Occipital lobe (tissue), 2 donors: ENCODE data around the gene ZNF184. TPM values are rescaled to one million over a fixed set of nuclear protein-coding genes. Genes with fewer than 3 reads are reported as not detected.

Experiments
- DNase-seq: peaks from one replicate; lab custom pipeline; 2025; lab: John Stamatoyannopoulos, UW
- total RNA-seq: library from RNA; depleted of rRNA; stranded (reverse); fragments of >200 nt; gene quantifications from one replicate; pipeline ENCODE4 v1.2.3, GENCODE V29; 2014

Gene ZNF184
- total RNA-seq, 1 donor from 2014 or later: 30.3 TPM

DNA sequence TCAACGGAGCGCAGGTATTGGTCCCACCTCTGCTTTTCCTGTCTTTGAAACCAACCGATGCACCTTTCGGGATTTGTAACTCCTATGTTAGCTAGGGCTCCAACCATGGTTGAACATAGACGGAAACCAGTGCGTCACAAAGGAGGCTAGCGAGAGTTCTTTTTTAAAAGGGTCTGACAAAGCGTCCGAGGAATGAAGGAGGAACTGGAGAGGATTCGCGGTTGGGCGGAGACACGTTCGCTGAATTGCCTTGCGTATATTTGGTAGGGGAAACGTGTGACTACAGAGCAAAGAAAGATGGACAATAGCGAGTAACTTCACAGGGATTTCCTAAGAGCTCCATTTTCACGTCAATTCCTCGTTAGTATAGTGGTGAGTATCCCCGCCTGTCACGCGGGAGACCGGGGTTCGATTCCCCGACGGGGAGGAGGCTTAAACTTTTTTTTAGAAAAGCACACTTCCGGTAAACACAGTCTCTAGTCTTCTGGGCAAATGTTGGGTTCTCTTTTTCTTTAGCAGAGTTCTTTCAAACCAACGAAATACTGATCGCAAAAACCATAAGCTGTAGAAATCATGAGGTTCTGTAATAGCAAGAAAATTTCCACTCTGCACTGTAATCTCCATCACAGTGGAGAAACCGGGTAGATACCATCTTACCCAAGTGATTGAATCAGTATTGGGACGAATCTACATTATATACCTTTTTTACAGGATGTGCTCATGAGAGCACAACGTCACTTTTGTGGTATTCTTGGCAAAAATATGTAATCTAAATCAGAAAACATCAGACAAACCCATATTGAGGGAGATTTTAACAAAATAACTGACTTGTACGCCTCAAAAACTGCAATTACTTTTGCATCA lies 6.6 kb upstream of the ZNF184 start:
- DNase-seq: peak; percentile 53

DNA sequence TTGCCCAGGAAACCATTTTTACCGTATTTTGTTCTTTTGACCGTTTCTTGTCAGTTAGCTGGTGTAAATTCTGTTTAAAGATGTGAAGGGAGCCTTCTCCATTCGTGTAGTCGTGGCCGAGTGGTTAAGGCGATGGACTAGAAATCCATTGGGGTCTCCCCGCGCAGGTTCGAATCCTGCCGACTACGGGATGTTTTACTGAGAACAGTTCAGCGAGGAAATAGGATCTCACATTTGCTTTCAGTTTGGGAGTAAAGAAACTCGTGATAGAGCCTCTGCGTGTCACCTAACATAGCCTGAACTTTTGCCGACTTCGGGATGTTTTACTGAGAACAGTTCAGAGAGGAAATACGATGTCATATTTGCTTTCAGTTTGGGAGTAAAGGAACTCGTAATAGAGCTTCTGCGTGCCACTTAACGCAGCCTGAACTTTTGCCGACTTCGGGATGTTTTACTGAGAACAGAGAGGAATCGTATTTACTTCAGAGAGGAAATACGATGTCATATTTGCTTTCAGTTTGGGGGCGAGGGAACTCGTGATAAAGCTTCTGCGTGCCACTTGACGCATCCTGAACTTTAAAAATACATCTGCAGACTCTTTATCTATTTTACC lies 5.9 kb upstream of the ZNF184 start:
- peak; percentile 80 for DNase-seq

DNA sequence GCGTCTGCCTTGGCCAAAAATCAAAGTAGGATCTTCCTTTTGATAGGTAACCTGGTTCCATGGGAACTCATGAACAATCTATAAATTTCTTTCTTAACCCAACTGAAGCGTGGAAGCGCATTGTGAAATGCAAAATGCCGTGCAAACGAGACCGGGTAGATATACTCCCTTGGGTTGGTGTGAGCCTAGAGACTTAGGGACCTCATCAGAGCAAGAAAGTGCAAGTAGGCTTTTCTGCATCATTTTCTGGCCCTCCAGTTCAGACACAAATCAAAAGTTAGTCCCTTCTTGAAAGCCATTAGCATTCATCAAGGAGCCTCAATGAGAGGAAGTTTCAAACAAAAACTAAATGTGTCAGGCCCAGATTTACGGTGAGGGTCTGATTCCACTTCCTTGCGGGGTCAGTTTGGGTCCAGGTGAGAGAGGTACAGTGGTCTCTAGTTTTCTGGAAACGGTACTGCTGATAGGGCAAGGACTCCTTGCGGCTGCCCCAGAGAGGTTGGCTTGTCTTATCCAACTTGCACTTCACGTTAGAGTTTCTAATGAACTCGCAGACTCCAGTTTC lies 5.3 kb upstream of the ZNF184 start:
- no peak for DNase-seq

DNA sequence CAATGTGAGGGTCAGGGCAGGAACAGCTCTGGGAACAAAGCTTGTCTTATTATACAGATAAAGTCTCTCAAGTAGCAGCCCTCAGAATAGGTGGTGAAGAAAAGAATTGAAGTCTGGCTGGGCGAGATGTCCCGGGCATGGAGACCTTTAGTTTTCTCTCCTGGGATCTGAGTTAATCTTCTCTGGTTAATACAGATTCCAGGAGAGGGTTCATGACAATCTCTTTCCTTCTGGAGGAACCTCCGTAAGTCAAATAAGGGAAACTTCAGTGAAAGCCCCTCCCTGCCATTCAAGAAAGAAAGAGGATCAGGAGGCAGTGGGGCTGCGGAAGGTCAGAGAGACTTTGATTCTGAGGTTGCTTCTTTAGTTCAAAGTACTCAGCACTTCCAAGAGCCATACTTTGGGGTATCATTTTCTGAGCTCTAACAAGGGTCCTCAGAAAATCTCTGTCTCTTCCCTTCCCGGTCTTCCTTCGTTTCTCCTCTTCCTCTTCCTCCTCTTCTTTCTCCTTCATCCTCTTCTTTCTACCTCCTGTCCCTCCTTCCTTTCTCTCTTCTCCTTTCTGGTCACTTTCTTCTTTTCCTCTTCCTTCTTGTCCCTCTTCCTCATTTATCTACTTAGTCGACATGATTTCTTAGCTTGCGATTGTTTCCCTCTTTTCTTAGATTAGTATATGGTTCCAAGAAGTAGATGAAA lies 4.6 kb upstream of the ZNF184 start:
- DNase-seq: no peak

DNA sequence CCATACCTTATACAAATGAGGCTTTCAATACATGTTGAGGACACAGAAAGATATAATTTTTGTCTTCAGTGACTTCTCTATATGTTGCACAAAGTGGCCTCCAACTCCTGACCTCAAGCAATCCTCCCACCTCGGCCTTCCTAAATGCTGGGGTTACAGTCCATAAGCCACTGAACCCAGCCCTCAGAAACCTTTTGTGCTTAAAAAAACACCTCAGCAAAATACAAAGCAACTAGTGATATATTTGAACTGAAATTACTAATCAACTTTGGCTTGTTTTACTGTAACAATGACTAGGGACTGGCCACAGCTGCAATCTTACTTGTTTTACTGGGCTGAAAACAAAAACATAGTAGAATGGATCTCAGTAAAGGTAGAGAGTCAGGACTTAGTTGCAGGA lies 3.2 kb upstream of the ZNF184 start:
- no peak for DNase-seq

DNA sequence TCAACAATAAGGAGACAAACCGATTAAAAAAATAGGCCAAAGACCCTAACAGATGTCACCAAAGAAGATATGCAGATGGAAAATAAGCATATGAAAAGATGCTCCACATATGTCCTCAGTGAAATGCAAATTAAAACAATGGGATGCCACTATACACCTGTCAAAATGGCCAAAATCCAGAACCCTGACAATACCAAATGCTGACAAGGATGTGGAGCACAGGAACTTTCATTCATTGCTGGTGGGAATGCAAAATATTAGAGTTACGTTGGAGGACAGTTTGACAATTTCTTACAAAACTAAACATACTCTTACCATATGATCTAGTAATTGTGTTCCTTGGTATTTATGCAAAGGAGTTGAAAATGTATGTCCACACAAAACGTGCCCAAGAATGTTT lies 1.8 kb upstream of the ZNF184 start:
- no peak for DNase-seq

DNA sequence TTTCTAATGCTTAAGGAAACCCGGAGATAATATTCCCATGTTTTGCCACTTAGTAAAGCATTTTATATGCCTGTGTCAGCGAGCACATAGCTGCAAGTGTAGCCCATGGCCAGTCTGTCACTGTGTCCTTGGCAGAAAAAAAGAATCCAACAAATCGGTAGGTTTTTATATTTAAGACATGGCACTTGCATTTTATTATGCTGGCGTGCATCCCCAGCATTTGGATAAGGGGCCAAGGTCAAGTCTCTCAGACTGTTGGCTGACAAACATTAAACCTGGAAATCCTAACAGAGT lies 1.2 kb upstream of the ZNF184 start:
- DNase-seq: no peak

DNA sequence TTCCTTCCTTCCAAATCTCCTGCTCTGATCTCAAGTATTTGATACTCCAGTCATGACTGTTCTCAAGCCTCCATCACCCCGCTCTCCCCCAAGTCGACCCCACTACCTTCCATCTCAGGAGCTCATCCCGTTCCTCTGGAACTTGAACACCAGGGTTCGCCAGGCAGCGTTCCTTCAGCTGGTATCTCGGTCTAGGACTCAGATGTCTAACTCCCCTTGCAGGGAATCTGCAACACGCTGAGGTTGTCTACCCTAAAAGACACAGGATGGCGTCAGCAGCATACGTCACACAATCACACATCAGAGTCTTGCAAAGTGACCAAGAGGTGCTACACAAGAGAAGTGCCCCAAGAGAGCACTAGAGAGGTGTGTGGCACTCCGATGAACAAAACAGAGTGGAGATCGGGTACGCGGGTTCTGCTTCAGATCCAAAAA lies 706 bp downstream of the ZNF184 start:
- DNase-seq: peak; percentile 63

DNA sequence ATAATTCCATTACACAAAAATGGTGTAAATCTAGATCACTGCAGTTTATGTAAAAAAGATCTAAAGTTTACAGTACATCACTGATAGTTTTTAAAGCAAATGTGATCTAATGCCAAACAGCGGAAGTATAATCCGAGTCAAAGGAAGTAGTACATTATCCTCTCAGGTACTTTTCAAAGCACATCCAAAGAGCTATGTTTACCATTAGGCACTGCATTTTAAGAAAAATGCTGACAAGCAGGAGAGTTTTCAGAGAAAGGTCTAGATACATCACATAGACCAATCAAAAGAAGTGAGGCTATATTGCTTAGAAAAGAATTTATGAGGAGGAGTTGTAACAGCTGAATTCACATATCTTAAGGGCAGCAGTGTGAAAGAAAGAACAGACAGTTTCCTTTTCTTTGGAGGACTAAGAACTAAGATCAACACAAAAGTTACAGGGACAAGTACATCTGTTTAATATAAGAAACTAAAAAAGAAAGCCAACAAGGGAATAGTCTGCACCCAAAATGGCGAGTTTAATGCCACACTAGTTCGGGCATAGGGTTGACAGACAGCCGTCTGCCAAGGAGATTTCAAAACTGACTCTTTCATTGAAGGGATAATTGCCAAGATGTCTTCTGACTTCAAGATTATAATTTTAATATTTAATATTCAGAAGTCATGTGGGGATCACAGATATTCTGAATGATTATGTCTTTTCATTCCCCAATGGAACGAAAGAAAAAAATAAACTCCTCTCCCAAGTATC lies 1.4 kb downstream of the ZNF184 start:
- DNase-seq: no peak

DNA sequence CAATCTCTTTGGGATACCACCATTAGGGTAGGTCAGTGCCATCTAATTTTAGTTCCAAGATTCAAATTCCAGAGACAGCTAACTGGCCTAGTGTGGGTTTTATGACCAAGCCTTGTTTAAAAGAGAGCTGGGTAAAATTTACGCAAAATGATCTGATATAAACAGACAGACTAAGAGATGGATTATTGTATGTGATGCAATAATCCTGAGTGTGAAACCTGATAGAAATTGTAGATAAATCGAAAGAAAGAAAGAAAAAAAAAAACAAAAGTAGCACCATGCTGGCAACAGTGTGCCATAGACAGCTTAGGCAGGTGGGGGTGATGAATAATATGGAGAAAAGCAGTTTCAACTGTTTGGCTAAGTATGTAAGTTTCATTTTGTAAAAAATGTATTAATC lies 2.9 kb downstream of the ZNF184 start:
- no peak for DNase-seq

DNA sequence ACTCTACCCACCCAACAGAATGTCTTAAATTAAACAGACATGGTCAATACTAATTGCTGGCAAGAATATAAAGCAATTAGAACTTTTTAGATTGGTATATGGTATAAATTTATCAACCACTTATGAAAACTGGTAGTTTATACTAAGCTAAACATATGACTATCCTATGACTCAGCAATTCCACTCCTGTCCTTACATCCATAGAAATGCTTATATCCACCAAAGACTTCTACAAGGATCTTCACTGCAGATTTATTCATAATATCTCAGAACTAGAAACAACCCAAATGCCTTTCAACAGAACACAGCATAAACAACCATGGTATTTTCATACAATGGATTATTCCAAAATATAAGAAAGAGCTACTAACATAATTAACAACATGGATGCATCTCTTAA lies 4.6 kb downstream of the ZNF184 start:
- no peak for DNase-seq

DNA sequence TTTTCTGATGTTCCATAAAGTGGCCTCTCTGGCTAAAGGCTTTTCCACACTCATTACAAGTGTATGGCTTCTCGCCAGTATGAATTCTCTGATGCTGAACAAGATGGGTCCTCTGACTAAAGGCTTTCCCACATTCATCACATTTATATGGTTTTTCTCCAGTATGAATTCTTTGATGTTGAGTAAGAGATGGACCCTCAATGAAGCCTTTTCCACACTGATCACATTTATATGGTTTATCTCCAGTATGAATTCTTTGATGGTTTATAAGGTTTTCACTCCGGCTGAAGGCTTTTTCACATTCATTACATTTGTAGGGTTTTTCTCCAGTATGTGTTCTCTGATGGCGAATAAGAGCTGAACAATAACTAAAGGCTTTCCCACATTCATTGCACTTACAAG lies 20.4 kb downstream of the ZNF184 start:
- no peak for DNase-seq

DNA sequence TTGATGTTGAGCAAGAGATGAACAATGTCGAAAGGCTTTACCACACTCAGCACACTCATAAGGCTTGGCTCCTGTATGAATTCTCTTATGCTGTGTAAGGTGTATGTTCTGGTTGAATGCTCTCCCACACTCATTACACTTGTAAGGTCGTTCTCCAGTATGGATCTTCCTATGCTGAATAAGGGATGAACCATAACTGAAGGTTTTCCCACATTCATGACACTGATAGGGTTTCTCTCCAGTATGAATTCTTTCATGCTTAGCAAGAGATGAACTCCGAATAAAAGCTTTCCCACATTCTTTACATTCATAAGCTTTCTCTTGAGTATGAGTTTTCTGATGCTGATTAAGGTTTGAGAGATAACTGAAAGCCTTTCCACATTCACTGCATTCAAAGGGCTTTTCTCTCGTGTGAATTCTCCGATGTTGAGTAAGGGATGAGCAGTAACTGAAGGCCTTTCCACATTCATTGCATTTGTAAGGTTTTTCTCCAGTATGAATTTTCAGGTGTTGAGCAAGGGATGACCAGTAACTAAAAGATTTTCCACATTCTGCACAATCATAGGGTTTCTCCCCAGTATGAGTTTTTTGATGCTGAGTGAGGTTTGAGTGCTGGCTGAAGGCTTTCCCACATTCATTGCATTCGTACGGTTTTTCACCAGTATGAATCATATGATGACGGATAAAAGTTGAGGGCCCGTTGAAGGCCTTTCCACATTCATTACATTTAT lies 21.1 kb downstream of the ZNF184 start:
- no peak for DNase-seq

DNA sequence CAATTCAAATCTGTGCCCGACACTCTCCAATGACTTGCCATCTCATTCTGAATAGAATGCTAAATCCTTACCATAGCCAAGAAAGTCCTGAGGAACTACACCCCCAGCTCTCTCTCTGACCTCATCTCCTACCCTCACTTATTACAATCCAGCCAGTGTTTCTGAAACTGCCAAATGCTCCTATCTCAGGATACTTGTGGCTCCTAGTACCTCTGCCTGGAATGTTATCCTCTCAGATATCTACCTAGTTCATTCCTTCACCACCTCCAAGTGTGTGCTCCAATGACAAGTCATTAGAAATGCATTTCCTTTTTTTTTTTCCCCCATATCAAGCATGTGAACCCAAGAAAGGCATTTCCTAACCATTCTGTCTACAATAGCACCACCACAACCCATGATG lies 24.4 kb downstream of the ZNF184 start:
- DNase-seq: no peak

DNA sequence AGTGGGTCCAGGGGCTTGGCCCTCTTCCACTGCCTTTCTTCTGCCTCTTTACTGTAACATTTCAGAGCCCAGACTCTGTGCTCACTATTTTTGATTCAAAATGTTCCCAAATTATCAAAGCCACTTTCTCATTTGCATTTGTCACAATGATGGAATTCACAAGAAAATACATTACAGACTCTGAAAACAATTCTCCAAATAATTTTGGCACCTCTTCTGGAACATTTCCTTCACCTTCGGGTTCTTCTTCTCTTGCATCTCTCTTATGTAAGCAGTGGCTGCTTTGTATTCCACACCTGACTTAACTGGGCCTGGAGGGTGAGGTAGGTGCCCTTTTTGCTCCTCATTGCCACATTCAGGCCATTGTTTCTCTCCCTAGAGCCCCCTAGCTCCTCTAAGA lies 30.0 kb downstream of the ZNF184 start:
- no peak for DNase-seq

DNA sequence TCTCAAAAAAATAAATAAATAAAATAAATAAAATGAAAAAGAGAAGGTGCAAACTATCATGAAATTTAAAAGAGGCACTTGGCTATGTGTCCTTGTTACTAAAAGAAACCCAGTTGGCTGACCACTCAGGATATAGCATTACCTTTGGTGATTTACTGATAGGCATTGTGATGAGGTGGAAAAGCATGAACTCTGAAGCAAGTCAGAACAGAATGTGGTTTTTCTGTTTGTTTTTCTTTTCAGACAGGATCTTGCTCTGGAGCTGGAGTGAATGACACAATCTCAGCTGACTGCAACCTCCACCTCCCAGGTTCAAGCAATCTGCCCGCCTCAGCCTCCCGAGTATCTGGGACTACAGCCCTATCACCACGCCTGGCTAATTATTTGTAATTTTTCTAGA lies 31.9 kb downstream of the ZNF184 start:
- DNase-seq: no peak

DNA sequence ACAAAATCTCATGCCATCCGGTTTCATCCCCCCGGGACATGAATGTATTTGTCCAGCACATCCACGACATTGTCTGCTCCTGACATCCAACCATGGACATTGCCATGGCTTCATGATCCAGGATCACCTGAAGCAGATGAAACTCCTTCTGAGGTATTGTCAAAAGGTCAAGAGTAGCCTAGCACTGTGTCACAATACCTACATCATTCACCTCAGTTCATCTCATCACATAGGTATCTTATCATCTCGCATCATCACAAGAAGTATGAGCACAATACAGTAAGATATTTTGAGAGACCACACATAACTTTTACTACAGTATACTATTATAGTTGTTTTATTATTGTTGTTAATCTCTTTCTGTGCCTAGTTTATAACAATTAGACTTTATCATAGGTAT lies 33.5 kb downstream of the ZNF184 start:
- no peak for DNase-seq

DNA sequence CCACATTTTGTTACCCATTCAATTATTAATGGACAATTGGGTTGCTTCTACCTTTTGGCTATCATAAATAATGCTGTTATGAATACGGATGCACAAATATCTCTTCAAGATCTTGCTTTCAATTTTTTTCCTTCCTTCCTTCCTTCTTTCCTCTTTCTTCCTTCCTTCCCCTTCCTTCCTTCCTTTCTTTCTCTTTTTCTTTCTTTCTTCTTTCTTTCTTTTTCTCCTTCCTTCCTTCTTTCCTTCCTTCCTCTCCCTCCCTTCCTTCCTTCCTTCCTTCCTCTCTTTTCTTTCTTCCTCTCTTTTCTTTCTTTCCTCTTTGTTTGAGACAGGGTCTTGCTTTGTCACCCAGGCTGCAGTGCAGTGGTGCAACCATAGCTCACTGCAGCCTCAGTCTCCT lies 39.2 kb downstream of the ZNF184 start:
- no peak for DNase-seq

DNA sequence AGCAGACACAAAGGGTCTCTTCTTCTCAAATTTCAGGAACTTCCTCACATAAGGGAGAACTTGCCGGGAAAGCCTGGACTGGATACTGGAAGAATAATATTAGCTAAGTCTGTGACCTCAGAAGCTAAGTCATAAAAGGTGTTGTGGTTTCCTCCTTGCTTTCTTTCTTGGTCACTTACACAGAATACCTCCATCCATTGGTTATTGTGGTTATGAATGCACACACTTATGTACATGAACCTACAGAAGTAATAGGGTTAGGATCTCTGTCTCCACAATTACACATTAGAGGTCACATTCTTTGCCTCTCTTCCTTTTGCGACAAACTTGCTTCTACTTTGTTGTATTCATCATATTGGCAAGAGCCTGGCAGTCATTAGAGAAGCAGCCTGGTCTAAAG lies 43.9 kb downstream of the ZNF184 start:
- no peak for DNase-seq

DNA sequence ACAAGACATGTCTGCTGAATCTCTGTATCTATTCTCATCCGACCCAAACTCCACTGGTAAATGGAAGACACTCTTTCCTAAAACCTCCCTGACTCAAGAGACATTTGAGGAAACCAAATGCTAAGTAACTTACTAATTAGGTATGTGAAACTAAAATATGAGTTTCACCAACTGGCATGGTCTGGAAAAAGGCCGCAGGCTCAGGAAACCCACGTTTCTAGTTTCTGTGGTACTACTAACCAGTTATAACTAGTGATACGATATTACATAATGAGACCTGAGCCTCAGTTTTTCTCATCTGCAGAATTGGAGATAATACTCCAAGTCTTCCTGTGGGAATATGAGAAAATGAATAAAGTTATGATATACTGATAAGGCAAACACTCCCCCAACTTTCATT lies 44.4 kb downstream of the ZNF184 start:
- DNase-seq: no peak

DNA sequence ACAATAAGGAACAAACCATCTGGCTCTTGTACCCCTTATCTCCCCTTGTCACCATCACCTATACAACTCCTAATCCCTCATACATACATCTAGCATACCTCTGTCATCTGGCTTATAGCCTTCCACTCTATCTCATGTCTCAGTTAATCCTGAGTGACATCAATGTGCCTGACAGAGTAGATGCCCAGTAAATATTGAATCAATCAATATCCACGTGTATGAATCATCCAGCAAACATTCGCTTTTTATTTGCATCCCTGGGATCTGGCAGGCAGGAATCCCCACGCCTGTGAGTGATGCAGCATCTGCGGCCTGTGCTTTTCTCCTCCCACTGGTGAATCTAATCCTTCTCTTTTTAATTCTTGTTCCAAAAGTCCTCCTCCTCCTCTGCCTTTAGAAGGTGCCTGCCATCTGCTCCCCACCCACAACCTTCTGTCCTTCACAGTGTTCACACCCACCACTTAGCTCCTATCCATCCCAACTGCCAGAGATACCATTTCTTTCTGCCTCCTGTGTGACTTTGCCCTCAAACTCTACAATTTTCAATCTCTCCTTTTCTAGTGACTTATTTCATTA lies 46.8 kb downstream of the ZNF184 start:
- peak; percentile 72 for DNase-seq
